ENCODE measurements around the gene ANXA2R. TPM values are rescaled to one million over a fixed set of nuclear protein-coding genes. Genes with fewer than 3 reads are reported as not detected.

ANXA2R gene
- total and polyA plus RNA-seq, 9 of the 15 experiments (the other 6 are each of a cell fraction or from before 2014, with no cell fraction given) = 2.1 to 4.8 (median 3.4) TPM

GRCh38 chr5:43040287-43041098 lies at the start of gene ANXA2R (continued):
- TF ChIP-seq MYBL2 (IDR thresholded peaks at IDR 0.05; ENCODE audit: low read depth) (no peak; the same call in 1 of the 2 replicates), MYBL2 (CRISPR knock-in tag; IDR thresholded peaks at IDR 0.05; ENCODE audit: borderline replicate concordance) (no peak), ZNF347 (CRISPR knock-in tag; IDR thresholded peaks at IDR 0.05; ENCODE audit: low read depth) (no peak), TARDBP (IDR thresholded peaks at IDR 0.05) (no peak), POLR2B (IDR thresholded peaks at IDR 0.05; ENCODE audit: low read depth, partially characterized antibody) (no peak), SIRT6 (IDR thresholded peaks at IDR 0.05; ENCODE audit: low read depth, low read length) (no peak), CXXC5 (CRISPR knock-in tag; IDR thresholded peaks at IDR 0.05) (peak; percentile 74), ZNF282 (CRISPR knock-in tag; IDR thresholded peaks at IDR 0.05) (no peak), ZNF175 (CRISPR knock-in tag; IDR thresholded peaks at IDR 0.05; ENCODE audit: low read depth) (no peak), FOSL1 (tag; conservative IDR thresholded peaks at IDR 0.05) (peak; percentile 9; the same call in 1 of the 2 replicates), TAF15 (IDR thresholded peaks at IDR 0.05; ENCODE audit: low read depth, low read length) (no peak), ETS1 (conservative IDR thresholded peaks at IDR 0.05; ENCODE audit: control insufficient read depth, low read depth, low read length) (0 out of 2 replicates have a peak, but pooled peaks have one; percentile 32), NELFE (IDR thresholded peaks at IDR 0.05; ENCODE audit: insufficient read depth, insufficient read length) (no peak), KLF6 (CRISPR knock-in tag; IDR thresholded peaks at IDR 0.05; ENCODE audit: borderline replicate concordance) (no peak), KLF16 (IDR thresholded peaks at IDR 0.05) (peak; percentile 66), ZC3H11A (IDR thresholded peaks at IDR 0.05; ENCODE audit: low read depth, low read length) (0 out of 2 replicates have a peak, but pooled peaks have one; percentile 23), C11orf30 (IDR thresholded peaks at IDR 0.05; ENCODE audit: low read depth) (no peak), ZNF57 (CRISPR knock-in tag; IDR thresholded peaks at IDR 0.05) (no peak), ZNF384 (IDR thresholded peaks at IDR 0.05; ENCODE audit: low read depth, low read length) (0 out of 2 replicates have a peak, but pooled peaks have one; percentile 25)
- TF ChIP-seq, protein P1, sequence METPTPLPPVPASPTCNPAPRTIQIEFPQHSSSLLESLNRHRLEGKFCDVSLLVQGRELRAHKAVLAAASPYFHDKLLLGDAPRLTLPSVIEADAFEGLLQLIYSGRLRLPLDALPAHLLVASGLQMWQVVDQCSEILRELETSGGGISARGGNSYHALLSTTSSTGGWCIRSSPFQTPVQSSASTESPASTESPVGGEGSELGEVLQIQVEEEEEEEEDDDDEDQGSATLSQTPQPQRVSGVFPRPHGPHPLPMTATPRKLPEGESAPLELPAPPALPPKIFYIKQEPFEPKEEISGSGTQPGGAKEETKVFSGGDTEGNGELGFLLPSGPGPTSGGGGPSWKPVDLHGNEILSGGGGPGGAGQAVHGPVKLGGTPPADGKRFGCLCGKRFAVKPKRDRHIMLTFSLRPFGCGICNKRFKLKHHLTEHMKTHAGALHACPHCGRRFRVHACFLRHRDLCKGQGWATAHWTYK (CRISPR knock-in tag; IDR thresholded peaks at IDR 0.05) = no peak

All from K562 (cell line).